Urothelium cell line (cell line): Measurements from ENCODE around the gene WDTC1.

Source experiments
- DNase-seq: peaks from one replicate; pipeline ENCODE4 v3.0.0; 2011; ENCODE audit warnings: low spot score, mixed read lengths
- FAIRE-seq: peaks from 2 replicates; lab custom pipeline; 2011; peaks lifted over from hg19 to GRCh38; lab: Jason Lieb, UNC

WDTC1 gene

GRCh38 chr1:27332536-27333281 is 98.3 kb downstream of the WDTC1 start:
- FAIRE-seq (peak; percentile 84), DNase-seq (peak; percentile 73)

DNA sequence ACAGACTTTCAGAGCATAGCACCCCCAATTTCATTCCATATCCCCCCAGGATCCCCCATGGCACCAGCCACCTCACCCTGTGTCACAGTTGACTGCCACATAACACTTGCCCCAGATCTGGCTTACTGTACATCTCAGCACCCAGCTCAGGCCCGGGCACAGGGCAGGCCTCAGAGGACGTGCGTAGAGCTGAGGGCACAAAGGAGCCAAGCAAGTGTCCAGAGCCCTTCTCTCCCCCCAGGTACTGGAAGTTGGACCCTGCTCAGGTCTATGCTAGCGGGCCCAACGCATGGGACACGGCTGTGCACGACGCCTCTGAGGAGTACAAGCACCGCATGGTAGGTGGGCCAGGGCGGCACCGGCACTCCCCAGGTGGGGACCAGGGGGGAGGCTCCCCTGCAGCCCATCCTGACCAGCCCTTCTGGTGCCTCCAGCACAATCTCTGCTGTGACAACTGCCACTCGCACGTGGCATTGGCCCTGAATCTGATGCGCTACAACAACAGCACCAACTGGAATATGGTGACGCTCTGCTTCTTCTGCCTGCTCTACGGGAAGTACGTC is 99.4 kb downstream of the WDTC1 start:
- FAIRE-seq = no peak
- no peak for DNase-seq

- FAIRE-seq (no peak), DNase-seq (no peak)
Measured at GRCh38 chr1:27335506-27336422, 101.3 kb downstream of the WDTC1 start.

- FAIRE-seq = no peak
Measured at GRCh38 chr1:27336756-27337155, 102.3 kb downstream of the WDTC1 start.

GRCh38 chr1:27338751-27339150 is 104.3 kb downstream of the WDTC1 start:
- FAIRE-seq = no peak
- no peak for DNase-seq

More at GRCh38 chr1:27336756-27337155, 102.3 kb downstream of the WDTC1 start:
- no peak for DNase-seq

DNA sequence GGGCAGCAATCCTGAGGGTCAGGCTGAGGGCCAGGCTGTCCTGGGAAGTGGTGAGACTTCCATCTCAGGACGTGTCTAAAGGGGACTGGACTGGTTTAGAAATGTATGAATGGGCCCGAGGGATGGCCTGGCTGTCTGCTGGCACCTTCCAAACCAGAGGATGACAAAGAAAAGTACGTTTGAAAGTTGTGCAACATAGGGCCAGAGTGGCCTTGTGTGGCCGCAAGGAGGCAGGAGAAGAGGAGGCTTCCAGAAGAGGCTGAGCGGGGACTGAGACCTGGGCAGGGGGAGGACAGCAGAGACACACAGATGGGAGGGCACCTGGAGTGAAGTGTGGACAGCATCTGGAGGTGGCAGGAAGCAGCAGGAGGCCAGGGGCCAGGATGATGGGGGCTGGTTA is 104.8 kb downstream of the WDTC1 start:
- DNase-seq = no peak
- FAIRE-seq = no peak

- FAIRE-seq = no peak
- DNase-seq = peak; percentile 82
Measured at GRCh38 chr1:27341525-27342252, 107.3 kb downstream of the WDTC1 start, which contains the start of gene SYTL1. SYTL1 (plus strand) TSS chr1:27342022; CDS start chr1:27345335, 3,313 bp downstream.

GRCh38 chr1:27342391-27342777 is 108.0 kb downstream of the WDTC1 start:
- peak; percentile 37 for FAIRE-seq
- no peak for DNase-seq

DNA sequence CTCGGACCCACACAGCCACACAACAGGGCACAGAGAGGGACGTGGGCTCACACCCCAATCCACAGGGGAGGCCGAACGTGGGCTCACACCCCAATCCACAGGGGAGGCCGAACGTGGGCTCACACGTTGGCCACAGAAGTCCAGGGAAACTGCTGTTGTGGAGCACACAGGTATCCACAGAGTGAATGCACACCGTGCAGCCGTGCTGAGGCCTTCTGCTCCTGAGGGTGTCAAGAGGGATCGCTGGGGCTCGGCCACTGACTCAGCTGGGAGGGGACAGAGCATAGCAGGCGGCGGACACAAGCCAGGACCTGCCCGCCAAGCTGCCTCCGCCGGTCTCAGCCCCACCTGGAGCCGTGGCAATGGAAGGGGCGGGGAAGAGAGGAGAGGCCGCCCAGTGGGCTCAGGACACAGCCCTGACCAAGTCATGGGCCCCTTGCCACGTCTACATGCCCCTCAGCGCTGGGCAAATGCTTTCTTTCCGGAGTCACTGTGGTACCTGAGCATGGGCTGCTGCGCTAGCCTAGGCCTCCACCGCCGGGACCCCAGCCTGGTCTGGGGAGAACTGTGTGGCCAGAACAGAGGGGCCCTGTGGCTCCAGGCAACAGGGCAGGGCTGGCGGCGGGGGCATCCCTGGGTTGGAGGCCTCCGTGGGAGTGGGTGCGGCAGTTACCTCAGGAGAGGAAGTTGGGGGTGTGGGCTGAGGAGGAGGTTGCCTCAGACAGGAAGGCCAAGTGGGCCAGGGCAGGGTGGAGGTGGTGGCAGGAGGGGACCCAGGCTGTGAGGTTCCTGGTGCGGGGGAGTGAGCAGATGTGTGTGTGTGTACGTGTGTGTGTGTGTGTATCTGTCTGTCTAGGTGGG is 108.6 kb downstream of the WDTC1 start:
- no peak for FAIRE-seq

GRCh38 chr1:27343639-27344025 is 109.2 kb downstream of the WDTC1 start:
- FAIRE-seq (no peak), DNase-seq (no peak)

More for the DNA sequence above, 108.6 kb downstream of the WDTC1 start:
- peak; percentile 70 for DNase-seq

DNA sequence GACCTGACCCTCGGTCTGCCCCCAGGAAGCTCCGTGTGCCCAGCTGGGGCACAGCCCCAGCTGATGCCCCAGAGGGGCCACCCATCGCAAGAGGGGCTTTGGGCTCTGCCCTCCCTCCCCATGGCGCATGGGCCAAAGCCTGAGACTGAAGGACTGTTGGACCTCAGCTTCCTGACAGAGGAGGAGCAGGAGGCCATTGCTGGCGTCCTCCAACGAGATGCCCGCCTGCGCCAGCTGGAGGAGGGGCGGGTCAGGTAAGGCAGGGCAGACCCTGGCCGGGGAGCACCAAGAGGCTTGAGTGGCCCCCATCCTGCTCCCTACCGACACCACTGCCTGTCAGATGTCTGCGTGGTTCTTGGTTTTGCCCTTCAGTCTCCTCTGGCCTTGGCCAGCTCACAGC is 110.8 kb downstream of the WDTC1 start:
- FAIRE-seq (no peak), DNase-seq (no peak)

- no peak for FAIRE-seq
- no peak for DNase-seq
Measured at GRCh38 chr1:27346357-27346756, 111.9 kb downstream of the WDTC1 start.

- FAIRE-seq (peak; percentile 53), DNase-seq (peak; percentile 54)
Measured at GRCh38 chr1:27346991-27347624, 112.7 kb downstream of the WDTC1 start.

DNA sequence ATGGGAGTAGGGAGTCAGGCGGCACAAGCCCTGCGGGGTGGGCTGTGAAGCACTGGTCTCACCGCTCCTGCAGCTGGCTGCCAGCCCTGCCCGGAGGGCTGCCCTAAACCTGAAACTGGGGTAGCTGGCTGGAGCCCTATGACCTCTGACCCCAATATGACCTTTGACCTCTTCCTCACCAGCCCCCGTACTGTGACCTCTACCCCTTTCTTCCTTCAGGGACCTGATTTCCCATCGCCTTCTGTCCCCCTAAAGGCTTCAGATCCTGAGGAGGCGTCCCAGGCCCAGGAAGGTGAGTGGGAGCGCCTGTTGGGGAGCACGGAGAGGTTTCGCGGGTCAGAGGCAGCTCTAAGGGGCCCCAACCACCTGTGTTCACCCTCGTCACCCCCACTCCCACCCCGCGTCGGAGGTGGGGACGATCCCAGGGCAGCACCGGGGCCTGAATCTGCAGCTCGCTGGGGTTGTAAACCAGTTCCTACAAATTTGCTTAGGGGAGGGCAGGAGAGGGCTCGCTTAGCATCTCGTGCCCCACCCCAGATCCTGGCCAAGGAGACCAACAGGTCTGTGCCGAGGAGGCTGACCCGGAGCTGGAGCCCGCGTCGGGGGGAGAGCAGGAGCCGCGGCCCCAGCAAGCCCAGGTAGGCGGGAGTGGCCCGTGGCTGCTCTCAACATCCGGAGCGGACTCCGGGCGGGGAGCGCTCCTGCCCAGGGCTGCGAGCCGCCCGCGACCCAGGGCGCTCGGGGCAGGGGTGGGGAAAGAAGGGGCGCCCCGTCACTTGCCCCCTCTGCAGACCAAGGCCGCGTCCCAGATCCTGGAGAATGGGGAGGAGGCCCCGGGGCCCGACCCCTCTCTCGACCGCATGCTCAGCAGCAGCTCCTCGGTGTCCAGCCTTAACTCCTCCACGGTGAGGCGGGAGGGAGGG is 114.7 kb downstream of the WDTC1 start:
- DNase-seq = no peak
- FAIRE-seq = no peak

DNA sequence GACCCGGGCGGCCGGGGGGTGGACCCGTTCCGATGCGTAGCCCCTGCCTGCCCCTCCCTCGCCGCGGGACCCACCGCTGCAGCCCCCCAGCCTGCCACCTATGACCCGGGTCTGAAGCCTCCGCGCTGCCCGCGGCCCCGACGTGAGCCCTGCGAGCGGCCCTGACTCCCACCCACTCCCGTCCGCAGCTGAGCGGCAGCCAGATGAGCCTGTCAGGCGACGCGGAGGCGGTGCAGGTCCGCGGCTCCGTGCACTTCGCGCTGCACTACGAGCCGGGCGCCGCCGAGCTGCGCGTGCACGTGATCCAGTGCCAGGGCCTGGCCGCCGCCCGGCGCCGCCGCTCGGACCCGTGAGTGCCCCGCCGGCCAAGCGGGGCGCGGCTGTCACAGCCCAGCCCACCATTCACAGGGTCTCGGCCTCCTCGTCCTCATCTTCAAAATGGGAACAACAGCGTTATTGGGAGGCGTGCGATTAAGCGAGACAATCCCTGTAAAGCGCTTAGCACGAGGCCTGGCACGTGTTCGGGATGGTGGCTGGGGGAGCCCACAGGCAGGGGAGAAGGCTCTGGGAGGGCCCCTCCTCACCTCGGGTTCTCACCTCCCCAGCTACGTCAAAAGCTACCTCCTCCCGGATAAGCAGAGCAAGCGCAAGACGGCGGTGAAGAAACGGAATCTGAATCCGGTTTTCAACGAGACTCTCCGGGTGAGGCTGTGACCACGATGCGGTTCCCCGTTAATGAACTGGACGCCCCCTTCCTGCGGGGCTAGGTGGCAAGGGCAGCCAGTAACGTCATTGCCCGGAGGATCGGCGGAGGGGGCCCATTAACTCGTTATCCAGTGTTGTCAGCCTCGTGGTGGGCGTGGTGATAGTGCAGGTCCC is 115.6 kb downstream of the WDTC1 start:
- FAIRE-seq = no peak
- no peak for DNase-seq

DNA sequence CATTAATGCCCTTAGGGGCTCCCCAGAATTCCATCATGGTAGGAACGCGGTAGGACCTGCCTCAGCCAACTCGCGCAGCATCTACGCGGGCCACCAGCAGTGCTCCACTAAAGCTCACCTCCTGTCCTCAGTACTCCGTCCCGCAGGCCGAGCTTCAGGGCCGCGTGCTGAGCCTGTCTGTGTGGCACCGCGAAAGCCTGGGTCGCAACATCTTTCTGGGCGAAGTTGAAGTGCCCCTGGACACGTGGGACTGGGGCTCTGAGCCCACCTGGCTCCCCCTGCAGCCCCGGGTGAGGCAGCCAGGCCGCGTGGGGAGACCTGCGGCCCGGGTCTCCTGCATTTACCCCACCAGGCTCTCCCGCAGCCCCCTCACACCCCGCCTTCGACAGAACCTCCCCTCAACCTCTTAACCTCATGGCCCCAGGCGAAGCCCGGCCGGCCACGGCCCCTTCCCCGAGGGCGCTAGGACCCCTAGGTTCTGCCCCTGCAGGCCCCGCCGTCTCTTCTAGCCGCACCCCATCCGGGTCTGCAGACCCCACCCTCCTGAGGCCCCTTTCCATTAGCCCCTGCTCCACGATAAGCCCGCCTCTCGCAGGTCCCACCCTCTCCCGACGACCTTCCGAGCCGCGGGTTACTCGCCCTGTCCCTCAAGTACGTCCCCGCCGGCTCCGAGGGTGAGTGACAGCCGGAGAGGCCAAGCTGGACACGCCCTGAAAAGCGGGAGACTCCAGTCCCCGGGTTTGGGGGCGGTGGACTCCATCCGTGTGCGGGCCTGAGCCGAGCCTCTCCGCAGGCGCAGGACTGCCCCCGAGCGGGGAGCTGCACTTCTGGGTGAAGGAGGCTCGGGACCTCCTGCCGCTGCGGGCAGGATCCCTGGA is 116.5 kb downstream of the WDTC1 start:
- no peak for FAIRE-seq
- no peak for DNase-seq
